ENCODE results near the gene CHGA.

Gene CHGA

DNA sequence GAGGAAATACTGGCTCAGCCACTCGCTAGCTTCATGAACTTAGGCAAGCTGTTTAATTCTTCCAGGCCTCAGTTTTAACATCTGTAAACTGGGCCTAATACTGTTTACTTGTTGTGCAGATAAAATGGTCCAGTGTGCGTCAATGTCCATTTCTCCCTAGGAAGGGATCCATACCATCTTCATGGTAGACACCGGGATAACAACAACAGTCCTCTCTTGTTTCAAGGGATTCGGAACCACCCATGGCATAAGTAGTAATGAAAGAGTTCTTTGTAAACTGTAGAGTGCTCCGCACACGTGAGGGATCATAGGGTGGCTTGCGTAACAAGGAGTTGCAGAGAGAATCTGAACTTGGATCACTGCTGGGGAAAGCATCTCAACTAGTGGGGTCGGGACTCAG, 17.3 kb upstream of the CHGA start:
- no peak for DNase-seq (ENCODE audit: low read depth in 2 of 2)

DNA sequence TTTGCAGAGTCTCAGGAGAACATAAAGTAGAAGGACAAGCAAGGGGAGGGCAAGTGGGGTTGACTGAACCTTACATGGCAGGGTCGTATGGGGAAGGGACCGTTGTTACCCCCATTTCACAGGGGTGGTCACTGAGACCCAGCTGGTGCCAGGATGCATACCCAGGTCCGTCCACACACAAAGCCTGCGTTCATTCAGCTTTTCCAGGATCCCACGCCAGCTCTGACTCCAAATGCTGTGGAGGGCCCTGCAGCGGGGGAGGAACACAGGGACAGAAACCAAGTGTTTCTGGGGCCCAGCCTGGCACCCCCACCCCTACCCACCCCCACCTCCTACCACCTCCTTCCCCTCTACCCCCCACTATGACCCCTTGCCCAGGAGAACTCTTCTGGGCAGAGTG, 16.5 kb upstream of the CHGA start:
- DNase-seq (ENCODE audit: low read depth in 2 of 2), result no peak

DNA sequence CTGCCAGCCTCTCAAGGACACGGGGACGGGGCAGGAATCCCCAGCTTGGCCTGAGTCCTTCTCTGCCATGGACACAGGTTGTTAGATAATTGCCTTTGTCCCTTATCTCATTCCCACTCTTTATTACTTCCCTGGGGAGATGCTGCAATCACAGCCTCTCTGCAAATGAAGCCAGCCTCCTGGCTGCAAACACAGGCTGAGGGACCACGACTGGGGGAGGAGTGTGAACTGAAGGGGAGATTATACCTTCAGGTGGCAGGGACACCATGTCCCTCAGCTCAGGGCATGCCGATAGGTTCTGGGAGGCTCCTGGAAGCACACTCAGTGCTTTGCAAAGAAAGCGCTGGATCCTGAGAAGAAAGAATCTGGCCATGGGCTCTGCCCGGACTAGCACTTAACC, 16.1 kb upstream of the CHGA start:
- DNase-seq (ENCODE audit: low read depth in 2 of 2), result no peak

DNA sequence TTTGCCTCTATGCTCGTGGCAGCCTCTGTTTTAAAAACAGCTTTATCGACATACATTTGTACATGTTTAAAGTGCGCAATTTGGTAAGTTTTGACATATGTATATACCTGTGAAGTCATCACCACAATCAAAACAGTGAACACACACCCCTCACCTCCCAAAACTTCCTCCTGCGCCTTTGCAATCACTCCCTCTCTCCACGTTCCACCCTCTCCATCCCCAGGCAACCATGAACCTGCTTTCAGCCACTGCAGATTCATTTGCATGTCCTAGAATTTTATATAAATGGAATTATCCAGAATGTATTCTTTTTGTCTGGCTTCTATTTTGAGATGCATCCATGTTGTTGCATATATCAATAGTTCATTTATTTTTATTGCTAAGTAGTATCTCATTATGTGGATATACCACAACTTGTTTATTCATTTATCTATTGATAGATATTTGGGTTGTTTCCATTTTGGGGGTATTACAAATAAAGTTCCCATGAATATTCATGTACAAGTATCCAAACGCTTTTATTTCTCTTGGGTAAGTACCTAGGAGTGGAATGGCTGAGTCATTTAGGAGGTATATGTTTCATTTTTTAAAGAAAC, 15.5 kb upstream of the CHGA start:
- DNase-seq (ENCODE audit: low read depth in 2 of 2), result no peak

DNA sequence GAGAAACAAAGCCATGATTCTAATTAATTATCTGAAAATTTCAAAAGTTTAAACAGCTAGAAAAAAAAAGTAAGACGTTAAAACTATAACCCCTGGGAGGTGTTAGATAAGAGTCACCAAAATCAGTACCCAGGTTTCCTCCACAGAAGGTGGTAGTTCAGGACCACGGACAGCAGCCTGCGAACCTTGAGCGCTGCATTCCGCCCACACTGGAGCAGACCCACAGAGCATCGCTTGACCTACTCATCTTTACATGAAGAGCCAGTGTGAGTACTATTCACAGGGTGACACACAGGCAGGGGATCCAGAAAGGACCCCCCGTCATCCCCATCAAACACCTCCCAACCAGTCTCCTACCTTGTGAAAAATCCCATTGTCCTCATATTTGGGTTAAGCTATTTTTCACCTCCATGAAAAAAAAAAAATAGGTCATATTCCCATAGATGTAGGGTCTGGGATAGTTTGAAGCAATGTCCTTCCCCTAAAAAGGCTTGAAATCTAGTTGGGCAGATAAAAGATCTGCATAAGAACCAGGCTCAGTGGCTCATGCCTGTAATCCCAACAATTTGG, 8.8 kb upstream of the CHGA start:
- DNase-seq (ENCODE audit: low read depth in 2 of 2), result no peak

DNA sequence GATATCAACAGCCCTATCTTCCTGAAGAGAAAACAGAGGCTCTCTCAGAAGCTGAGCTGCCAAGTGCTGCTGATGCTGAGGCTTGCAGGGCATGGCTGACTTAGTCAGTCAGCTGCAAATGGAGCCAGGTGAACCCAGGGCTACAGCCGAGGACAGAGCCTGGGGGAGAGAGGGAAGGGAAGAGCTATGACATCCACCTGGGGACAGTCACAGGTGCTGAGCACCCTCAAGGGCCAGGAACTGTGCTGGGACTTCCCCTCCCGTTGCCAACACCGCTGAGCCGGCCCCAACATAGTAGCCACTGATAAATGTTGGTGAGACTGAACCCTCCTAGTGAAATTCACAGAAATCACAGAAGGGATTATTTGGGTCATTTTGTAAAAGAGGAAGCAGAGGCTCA, 6.7 kb upstream of the CHGA start:
- no peak for DNase-seq (ENCODE audit: low read depth in 2 of 2)

DNA sequence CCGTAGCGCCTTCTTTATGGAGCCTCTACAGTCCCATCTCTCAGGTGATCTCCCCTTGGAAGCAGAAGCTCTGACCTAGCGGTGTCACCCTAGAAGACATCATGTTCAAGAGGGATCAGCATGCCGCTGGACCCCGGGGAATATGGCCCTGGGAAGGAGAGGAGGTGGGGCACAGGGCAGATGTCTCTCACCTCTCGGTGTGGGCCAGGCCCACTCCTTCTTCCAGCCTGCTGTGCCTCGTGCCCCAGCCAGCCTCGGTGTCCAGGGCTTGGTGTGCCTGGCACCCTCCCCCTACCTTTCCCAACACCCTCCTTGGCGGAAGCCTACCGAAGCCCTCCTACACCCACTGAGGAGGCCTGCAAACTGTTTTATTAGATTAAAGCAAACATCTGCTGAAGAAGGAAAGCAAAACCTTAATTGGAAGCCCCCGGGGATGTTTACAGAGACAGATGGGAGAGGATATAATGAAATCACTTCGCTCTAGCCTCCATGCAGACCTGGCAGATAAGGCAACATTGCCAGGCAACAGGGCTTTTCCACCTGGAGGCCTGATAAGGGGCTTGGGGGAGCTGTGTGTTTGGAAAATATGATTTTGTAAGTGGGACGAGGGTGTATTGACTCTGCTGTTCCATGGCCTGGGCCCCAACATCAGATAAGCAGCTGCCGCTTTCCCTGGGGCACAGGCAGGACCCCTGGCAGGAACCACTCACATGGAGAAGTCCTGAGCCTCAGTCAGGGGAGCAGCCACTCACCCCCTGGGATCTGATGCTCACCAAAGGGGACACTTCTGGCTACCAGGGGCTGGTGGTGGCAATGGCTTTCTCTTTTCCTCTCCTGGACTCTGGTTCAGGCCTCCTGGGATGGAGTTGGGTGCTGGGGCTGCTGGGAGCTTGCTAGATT, 5.7 kb upstream of the CHGA start:
- DNase-seq (ENCODE audit: low read depth in 2 of 2), result no peak

DNA sequence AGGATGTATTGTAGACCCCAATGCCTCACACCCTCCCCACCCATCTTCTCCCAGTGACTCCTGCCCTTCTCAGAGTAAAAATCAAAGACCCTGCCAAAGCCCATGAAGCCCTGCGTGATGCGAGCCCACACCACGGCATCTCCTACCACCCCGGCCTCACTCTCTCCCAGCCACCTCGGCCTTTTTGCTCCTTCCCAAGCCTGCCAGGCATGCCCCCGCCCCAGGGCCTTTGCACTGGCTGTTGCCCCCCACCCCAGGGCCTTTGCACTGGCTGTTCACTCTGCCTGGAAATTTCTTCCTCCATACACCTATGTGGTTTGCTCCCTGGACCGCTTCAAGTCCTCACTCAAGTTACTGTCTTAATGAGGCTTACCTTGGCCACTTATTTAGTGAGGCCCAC, 5.0 kb upstream of the CHGA start:
- DNase-seq (ENCODE audit: low read depth in 2 of 2), result no peak

DNA sequence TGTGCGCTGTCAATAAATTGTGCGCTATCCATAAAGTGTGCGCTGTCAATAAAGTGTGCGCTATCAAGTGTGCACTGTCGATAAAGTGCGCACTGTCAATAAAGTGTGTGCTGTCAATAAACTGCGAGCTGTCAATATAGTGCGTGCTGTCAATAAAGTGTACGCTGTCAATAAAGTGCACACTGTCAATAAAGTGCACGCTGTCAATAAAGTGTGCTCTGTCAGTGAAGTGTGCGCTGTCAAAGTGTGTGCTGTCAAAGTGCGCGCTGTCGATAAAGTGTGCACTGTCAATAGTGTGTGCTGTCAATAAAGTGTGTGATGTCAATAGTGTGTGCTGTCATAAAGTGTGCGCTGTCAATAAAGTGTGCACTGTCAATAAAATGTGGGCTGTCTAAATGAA, 2.9 kb upstream of the CHGA start:
- no peak for DNase-seq (ENCODE audit: low read depth in 2 of 2)

DNA sequence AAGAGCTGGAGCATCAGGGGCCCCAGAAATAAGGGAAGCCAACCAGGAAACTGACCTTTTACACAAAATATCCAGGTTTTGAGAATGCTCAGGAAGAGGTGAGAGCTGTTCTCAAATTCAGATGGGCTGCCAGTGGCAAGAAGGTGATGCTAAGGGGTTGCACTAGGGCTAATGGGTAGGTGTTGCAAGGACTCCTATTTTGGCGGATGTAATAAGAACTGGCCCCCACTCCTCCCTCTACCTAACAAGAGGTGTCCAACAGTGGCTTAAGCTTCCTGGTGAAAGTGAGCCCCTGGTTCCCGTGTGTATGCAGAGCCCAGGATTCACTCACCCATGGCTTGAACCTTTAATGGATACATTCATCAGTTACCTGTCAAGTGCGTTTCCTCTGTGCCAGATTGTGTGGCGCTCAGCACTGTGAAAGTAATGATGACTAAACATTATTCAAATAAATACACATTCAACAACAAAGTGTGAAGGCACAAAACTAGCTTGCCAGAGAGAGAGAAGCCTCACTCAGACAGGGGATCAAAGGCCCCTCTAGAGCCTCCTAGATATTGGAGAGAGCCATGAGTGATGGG, 705 bp upstream of the CHGA start:
- no peak for DNase-seq (ENCODE audit: low read depth in 2 of 2)

DNA sequence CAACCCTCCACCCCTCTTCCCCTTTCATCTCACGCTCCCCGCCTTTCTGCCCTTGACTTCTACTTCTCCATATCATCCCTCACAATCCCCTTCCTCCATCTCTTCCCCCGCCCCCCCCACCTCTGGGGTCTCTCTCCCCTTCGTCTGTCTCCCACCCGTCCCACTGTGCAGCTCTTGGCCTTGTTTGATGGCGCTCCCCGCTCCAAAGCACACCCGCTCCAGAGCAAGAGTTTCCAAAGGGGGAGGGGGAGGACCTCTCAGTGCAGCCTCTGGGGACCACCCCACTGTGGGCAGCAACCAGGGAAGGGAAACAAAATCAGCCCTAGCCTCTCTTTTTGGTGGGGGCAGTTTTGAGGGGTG, 774 bp downstream of the CHGA start:
- no peak for DNase-seq (ENCODE audit: low read depth in 2 of 2)

DNA sequence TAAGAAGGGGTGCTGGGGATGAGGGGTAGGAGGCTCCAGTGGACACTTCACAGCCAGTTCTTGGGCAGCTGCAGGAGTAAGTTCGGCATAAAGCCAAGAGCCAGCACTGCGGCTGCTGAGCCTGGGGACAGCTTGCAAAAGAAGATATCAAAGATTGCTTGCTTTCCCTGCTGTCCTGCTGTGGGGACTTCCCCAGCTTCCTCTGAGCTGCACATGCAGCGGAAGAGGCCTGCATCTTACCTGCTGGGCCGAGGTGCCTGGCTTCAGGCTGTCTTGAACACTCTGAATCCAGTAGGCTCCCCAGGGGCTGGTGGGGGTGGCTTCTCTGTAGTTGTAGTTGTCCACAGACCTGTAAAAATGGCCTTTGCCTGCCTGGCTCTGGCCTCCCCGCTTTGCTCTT, 1.3 kb downstream of the CHGA start:
- no peak for DNase-seq (ENCODE audit: low read depth in 2 of 2)

DNA sequence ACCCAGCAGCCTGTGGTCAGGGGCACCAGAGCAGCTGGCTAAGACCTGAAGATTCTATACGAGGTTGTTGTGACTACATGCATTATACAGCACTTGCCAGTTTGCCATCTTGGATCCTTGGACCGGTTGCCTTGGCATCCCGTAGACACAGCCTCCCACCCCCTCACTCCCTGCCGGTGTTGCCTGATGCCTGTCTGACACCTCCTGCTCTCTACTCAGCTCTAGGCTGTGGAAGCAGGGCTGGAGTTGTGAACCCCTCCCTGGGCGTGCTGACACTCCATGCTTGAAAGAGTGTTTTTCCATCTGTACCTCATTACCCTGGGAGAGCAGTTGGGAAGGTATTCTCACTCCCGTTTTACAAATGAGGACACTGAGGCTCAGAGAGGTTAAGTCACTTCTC, 2.5 kb downstream of the CHGA start:
- no peak for DNase-seq (ENCODE audit: low read depth in 2 of 2)

DNA sequence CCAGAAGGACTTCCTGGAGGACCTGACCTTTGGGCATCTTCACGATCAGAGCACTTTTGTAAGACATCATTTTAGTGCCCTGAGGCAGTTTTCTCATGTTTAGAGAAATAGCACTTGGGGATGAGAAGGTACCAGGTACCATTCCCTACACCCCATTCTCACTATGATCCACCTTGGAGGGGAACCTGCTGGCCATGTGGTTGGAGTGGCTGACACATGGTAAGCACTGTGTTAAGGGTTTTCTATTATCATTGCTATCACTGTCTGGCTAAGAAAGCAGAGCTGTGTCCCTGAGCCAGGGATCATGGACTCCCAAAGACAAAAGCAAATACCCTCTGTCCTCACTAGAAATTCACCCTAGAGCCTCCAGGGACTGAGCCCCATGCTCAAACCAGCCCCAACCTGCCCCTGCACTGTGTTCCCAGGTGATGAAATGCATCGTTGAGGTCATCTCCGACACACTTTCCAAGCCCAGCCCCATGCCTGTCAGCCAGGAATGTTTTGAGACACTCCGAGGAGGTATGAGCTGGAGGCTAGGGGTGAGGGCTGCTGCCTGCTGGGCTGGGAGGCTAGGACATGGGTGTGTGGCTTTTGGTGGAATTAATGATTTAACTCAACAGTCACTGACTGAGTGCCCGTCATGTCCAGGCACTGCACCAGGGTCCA, 3.4 kb downstream of the CHGA start:
- no peak for DNase-seq (ENCODE audit: low read depth in 2 of 2)

DNA sequence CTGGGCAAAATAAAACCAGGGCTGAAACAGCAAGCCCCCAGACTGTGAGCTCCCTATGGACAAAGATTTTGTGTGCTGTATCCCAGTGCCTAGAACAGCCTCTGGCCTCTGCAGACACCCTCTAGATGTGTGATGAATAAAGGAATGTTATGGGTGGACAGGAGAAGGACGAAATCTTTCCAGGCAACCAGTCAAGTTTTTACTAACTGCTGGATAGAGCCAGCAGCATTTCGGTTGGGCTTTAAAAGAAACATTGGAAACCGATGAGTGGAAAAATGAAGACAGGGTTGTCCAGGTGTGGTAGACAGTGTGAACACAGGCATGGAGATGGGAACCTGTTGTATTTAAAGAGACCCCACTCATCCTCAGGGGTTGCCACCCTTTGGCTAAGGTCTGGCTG, 4.0 kb downstream of the CHGA start:
- DNase-seq (ENCODE audit: low read depth in 2 of 2), result no peak

DNA sequence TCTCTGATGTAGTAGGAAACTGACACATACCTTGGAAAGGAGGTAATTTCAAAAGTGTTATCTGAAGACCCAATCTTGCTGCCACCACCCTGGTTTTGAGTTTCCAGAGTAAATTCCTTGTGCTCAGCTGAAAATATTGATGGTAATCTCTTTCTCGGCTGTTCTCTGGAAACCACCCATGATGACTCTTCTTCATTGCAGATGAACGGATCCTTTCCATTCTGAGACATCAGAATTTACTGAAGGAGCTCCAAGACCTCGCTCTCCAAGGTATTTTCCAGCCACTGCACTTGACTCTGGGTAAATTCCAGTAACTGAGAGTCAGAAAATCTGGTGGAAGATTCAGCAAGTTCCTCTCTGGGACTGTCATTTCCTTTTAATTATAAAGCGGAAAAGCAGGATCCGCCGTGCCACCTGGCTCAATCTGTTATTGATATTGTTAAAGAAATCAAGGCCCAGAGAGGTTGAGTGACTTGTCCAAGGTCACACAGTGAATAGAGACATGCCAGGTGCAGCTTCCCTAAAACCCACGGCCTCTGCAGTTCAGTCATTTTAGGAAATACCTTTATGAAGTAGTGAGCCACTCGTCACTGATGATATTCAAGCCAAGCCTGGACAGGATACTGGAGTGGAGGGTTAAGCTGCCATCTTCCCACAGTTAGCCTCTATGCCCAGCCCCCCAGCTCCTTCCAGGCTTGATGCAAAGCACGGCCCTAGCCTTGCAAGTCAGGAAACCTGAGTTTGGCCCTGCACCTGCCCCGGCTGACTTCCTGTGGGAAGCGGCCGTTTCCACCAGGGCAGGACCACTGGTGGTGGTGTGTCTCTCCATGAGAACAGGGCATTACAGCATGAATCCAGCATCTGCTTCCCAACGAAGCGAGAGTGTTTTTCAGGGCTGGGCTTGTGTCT, 4.7 kb downstream of the CHGA start:
- DNase-seq (ENCODE audit: low read depth in 2 of 2), result no peak

DNA sequence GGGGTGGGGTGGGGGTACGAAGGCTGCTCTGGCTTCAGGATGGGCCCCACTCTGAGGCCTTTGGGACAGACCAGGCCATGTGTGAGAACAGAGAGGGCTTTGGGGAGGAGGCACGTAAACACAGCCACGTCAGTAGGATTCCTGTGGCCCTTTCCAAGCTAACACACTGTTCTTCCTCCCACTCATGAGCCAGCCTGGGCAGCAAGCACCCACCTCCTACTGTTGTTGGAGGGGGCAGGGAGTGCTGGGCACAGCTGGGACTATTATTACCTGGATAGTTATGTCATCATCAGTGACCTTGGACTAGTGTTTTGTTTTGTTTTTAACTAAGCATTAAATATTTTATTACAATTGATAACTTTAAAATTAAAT, 5.3 kb downstream of the CHGA start:
- DNase-seq (ENCODE audit: low read depth in 2 of 2), result no peak

DNA sequence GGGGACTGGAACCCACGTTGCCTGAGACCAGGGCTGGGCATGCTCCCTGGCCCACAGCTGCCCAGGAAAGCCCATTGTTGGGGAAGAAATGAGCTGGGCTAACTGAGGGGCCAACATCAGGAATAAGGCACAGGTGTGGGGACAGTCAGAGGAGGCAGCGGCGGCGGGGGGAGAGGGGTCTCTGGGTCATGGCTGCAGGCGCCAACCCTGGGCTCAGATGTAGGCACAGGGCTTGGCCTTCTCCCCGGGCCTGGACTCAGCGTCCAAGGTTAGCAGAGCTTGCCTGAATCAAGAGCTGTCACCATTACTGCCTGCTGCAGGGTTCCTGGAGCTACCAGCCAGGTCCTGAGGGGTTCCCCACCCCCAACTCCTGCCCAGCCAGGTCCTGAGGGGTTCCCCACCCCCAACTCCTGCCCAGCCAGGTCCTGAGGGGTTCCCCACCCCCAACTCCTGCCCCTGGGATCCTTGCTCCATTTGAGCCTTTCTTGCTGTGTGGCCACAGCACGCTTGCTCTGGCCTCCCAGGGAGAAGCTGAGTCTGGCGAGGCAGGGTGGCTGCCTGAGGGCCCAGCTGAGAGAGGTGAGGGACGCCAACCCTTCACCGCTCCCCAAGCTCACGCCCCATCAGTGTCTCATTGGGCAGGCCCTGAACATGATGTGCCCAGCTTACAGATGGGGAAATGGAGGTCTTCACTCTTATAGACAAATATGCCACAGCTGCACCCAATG, 6.2 kb downstream of the CHGA start:
- DNase-seq (ENCODE audit: low read depth in 2 of 2), result no peak

DNA sequence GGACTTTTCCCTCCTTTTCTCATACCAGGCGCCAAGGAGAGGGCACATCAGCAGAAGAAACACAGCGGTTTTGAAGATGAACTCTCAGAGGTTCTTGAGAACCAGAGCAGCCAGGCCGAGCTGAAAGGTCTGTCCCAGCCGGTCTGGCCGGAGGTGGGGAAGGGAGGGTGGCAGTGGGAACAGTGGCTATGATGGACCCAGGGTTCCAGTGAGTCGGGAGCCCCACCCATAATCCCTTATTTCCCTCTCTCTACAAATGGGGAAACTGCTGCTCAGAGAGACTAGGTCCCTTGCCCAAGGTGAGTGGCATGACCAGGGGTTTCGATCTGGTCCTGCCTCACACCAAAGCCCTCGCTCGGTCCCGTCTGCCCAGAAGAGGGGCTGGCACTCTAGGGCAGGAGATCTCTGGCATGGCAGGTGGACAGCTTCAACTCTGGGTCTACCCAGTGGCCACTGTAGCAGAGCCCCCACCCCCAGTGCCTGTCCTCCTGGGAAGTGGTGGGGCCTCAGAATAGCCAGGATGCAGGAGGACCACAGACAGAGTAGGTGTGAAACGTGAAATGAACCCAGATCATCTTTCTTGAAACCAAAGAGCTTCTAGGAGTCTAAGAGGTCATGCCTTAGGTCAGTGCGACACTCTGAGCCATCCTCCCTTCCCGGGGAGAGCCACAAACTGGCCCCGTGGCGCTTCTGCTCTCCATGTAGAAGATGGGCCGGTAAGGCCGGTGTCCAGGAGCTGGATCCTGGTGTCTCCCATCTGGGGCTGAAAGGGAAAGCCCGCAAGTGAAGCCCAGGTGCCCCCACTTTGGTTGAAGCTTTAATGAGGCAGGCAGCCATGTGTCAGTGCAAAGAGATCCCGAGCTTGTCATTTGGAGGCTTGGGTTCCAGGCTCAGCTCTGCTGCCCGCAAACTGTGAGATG, 7.0 kb downstream of the CHGA start:
- DNase-seq (ENCODE audit: low read depth in 2 of 2), result no peak

All from stimulated activated CD4-positive, alpha-beta T cell treated with anti-CD3 and anti-CD28 coated beads, Interleukin-1b, Interleukin-23, amount 100 ng/mL, for 1 hour (primary cell).